DMS153 treated with DMSO at 0.1 percent for 48 hours (cell line): ENCODE results near the gene ARHGEF18.

Experiments used
- DNase-seq: peaks from one replicate; lab custom pipeline; 2025; ENCODE audit not compliant: unreplicated experiment; lab: John Stamatoyannopoulos, UW

Gene ARHGEF18

GRCh38 chr19:7381073-7381390 is 32.3 kb downstream of the ARHGEF18 start:
- DNase-seq: no peak

GRCh38 chr19:7382694-7383093 is 34.0 kb downstream of the ARHGEF18 start:
- no peak for DNase-seq

- no peak for DNase-seq
These were observed 34.5 kb downstream of the ARHGEF18 start for GRCh38 chr19:7383284-7383683.

GRCh38 chr19:7385062-7385461 is 36.3 kb downstream of the ARHGEF18 start:
- no peak for DNase-seq

- DNase-seq: no peak
These were observed 37.6 kb downstream of the ARHGEF18 start for GRCh38 chr19:7386308-7386707.

- no peak for DNase-seq
These were observed 38.0 kb downstream of the ARHGEF18 start for GRCh38 chr19:7386769-7387168.

GRCh38 chr19:7391218-7391670 is 42.5 kb downstream of the ARHGEF18 start:
- no peak for DNase-seq

- DNase-seq: no peak
These were observed 44.7 kb downstream of the ARHGEF18 start for GRCh38 chr19:7393459-7393858.

GRCh38 chr19:7393939-7394730 is 45.4 kb downstream of the ARHGEF18 start:
- no peak for DNase-seq

- DNase-seq: peak; percentile 63
These were observed 46.1 kb downstream of the ARHGEF18 start for GRCh38 chr19:7394731-7395359.

GRCh38 chr19:7395360-7396066 is 46.8 kb downstream of the ARHGEF18 start:
- DNase-seq: no peak

- no peak for DNase-seq
These were observed 49.0 kb downstream of the ARHGEF18 start for GRCh38 chr19:7397687-7398086.
